GM19035 (cell line): ENCODE data around the gene EPHB6.

Source experiments
- ATAC-seq: cut with Tn5 transposase; IDR thresholded peaks from one replicate; pipeline ENCODE4 v1.9.1; 2021; ENCODE audit not compliant: unreplicated experiment

Gene EPHB6

GRCh38 chr7:142876236-142876960, 21.5 kb downstream of the EPHB6 start:
- ATAC-seq = no peak

GRCh38 chr7:142876991-142877910, 22.4 kb downstream of the EPHB6 start:
- ATAC-seq = no peak

GRCh38 chr7:142878315-142878714, 23.4 kb downstream of the EPHB6 start:
- ATAC-seq = no peak

GRCh38 chr7:142879060-142879459, 24.2 kb downstream of the EPHB6 start:
- no peak for ATAC-seq

GRCh38 chr7:142880876-142881505, 26.1 kb downstream of the EPHB6 start:
- peak; percentile 66 for ATAC-seq

GRCh38 chr7:142881586-142882337, 26.9 kb downstream of the EPHB6 start:
- ATAC-seq = no peak

GRCh38 chr7:142882338-142882678, 27.4 kb downstream of the EPHB6 start:
- ATAC-seq = no peak

GRCh38 chr7:142883145-142883544, 28.3 kb downstream of the EPHB6 start:
- ATAC-seq = no peak

GRCh38 chr7:142883571-142884285, 28.9 kb downstream of the EPHB6 start:
- ATAC-seq = no peak

GRCh38 chr7:142884286-142884640, 29.4 kb downstream of the EPHB6 start:
- no peak for ATAC-seq

GRCh38 chr7:142885311-142886230, 30.7 kb downstream of the EPHB6 start, which contains the start of gene TRPV6:
TSS of gene TRPV6 (minus strand) at chr7:142885745.
- no peak for ATAC-seq

GRCh38 chr7:142886866-142887265, 32.0 kb downstream of the EPHB6 start:
- no peak for ATAC-seq

GRCh38 chr7:142887282-142888015, 32.6 kb downstream of the EPHB6 start:
- no peak for ATAC-seq

GRCh38 chr7:142889816-142890215, 34.9 kb downstream of the EPHB6 start:
- no peak for ATAC-seq

- no peak for ATAC-seq
Observed at GRCh38 chr7:142890874-142891485, 36.1 kb downstream of the EPHB6 start.

GRCh38 chr7:142891490-142892082, 36.7 kb downstream of the EPHB6 start:
- no peak for ATAC-seq

- no peak for ATAC-seq
Observed at GRCh38 chr7:142892951-142893350, 38.1 kb downstream of the EPHB6 start.
